ENCODE data around the gene GOLGA6L25. TPM values are rescaled to one million over a fixed set of nuclear protein-coding genes. Genes with fewer than 3 reads are reported as not detected.
"Not testable (repeated sequence)": the region's sequence is repeated elsewhere in the genome, so short reads cannot be mapped to it uniquely, and the experiment has no call there.

GOLGA6L25 gene
- total RNA-seq, result not detected
- long read RNA-seq, result 0 reads

GRCh38 chr15:28553268-28553667, at the start of gene GOLGA6L25:
Gene GOLGA6L25 (plus strand): TSS chr15:28553568. CDS start chr15:28553629, 61 bp downstream.
- H3K36me3 ChIP-seq; H3K9me3 ChIP-seq; H3K27ac ChIP-seq; H3K4me1 ChIP-seq; ATAC-seq; DNase-seq; H3K27me3 ChIP-seq (ENCODE audit: low read depth); H3K4me3 ChIP-seq; intact Hi-C loops (cut with DNase I): not testable (repeated sequence)

- H3K4me1 ChIP-seq; H3K9me3 ChIP-seq; H3K4me3 ChIP-seq; H3K27ac ChIP-seq; intact Hi-C loops (cut with DNase I); H3K36me3 ChIP-seq; H3K27me3 ChIP-seq (ENCODE audit: low read depth); DNase-seq: not testable (repeated sequence)
- peak in 1 of 2 donors; percentile 42 for ATAC-seq
Observed at GRCh38 chr15:28508217-28508889, 45.0 kb upstream of the GOLGA6L25 start.

GRCh38 chr15:28514128-28514527, 39.2 kb upstream of the GOLGA6L25 start:
- H3K4me1 ChIP-seq; H3K36me3 ChIP-seq; H3K9me3 ChIP-seq; DNase-seq; ATAC-seq; H3K27me3 ChIP-seq (ENCODE audit: low read depth); H3K4me3 ChIP-seq; intact Hi-C loops (cut with DNase I); H3K27ac ChIP-seq: not testable (repeated sequence)

GRCh38 chr15:28515208-28515607, 38.2 kb upstream of the GOLGA6L25 start:
- H3K4me3 ChIP-seq; intact Hi-C loops (cut with DNase I); H3K27ac ChIP-seq; H3K36me3 ChIP-seq; H3K4me1 ChIP-seq; DNase-seq; H3K9me3 ChIP-seq; ATAC-seq; H3K27me3 ChIP-seq (ENCODE audit: low read depth): not testable (repeated sequence)

- H3K4me1 ChIP-seq; H3K4me3 ChIP-seq; DNase-seq; H3K9me3 ChIP-seq; ATAC-seq; H3K27me3 ChIP-seq (ENCODE audit: low read depth); H3K27ac ChIP-seq; H3K36me3 ChIP-seq; intact Hi-C loops (cut with DNase I): not testable (repeated sequence)
Observed at GRCh38 chr15:28532954-28533353, 20.4 kb upstream of the GOLGA6L25 start, which contains the start of gene GOLGA8G. Gene GOLGA8G (minus strand): TSS chr15:28532971. CDS start chr15:28532909, 62 bp downstream.

- H3K27ac ChIP-seq; H3K27me3 ChIP-seq (ENCODE audit: low read depth); ATAC-seq; DNase-seq; intact Hi-C loops (cut with DNase I); H3K9me3 ChIP-seq; H3K4me3 ChIP-seq; H3K4me1 ChIP-seq; H3K36me3 ChIP-seq: not testable (repeated sequence)
Observed at GRCh38 chr15:28573351-28573750, 20.0 kb downstream of the GOLGA6L25 start.

GRCh38 chr15:28588977-28589606, 35.7 kb downstream of the GOLGA6L25 start:
- H3K36me3 ChIP-seq; H3K27ac ChIP-seq; H3K9me3 ChIP-seq; DNase-seq; ATAC-seq; H3K4me1 ChIP-seq; intact Hi-C loops (cut with DNase I); H3K27me3 ChIP-seq (ENCODE audit: low read depth): not testable (repeated sequence)
- H3K4me3 ChIP-seq, result peak overlapping the region; percentile 37

- H3K4me1 ChIP-seq; H3K9me3 ChIP-seq; ATAC-seq; intact Hi-C loops (cut with DNase I); H3K27ac ChIP-seq; H3K36me3 ChIP-seq; DNase-seq; H3K27me3 ChIP-seq (ENCODE audit: low read depth): not testable (repeated sequence)
- H3K4me3 ChIP-seq, result peak overlapping the region; percentile 46
Observed at GRCh38 chr15:28589769-28590168, 36.4 kb downstream of the GOLGA6L25 start.

- H3K9me3 ChIP-seq; H3K27ac ChIP-seq; intact Hi-C loops (cut with DNase I); DNase-seq; H3K4me3 ChIP-seq; H3K27me3 ChIP-seq (ENCODE audit: low read depth); H3K4me1 ChIP-seq; H3K36me3 ChIP-seq; ATAC-seq: not testable (repeated sequence)
Observed at GRCh38 chr15:28592395-28592794, 39.0 kb downstream of the GOLGA6L25 start.

GRCh38 chr15:28593424-28594129, 40.2 kb downstream of the GOLGA6L25 start:
- H3K36me3 ChIP-seq; H3K9me3 ChIP-seq; H3K27me3 ChIP-seq (ENCODE audit: low read depth); intact Hi-C loops (cut with DNase I); DNase-seq; H3K4me3 ChIP-seq; ATAC-seq; H3K27ac ChIP-seq; H3K4me1 ChIP-seq: not testable (repeated sequence)

GRCh38 chr15:28597471-28597870, 44.1 kb downstream of the GOLGA6L25 start:
- H3K4me1 ChIP-seq; H3K4me3 ChIP-seq; DNase-seq; H3K27me3 ChIP-seq (ENCODE audit: low read depth); H3K9me3 ChIP-seq; ATAC-seq; intact Hi-C loops (cut with DNase I); H3K36me3 ChIP-seq; H3K27ac ChIP-seq: not testable (repeated sequence)

GRCh38 chr15:28598209-28598608, 44.8 kb downstream of the GOLGA6L25 start:
- ATAC-seq; H3K4me1 ChIP-seq; H3K27me3 ChIP-seq (ENCODE audit: low read depth); H3K27ac ChIP-seq; intact Hi-C loops (cut with DNase I); H3K36me3 ChIP-seq; H3K4me3 ChIP-seq; H3K9me3 ChIP-seq: not testable (repeated sequence)
- DNase-seq, result peak; percentile 40

GRCh38 chr15:28602152-28602551, 48.8 kb downstream of the GOLGA6L25 start:
- H3K36me3 ChIP-seq; intact Hi-C loops (cut with DNase I); H3K4me3 ChIP-seq; H3K4me1 ChIP-seq; ATAC-seq; H3K9me3 ChIP-seq; H3K27ac ChIP-seq; H3K27me3 ChIP-seq (ENCODE audit: low read depth); DNase-seq: not testable (repeated sequence)

Data from lower lobe of right lung (tissue), 2 donors.